HEK293 (cell line): Measurements from ENCODE around the gene BET1L.

Experiments used
- CTCF ChIP-seq: fragments of 450-650 bp; formaldehyde crosslinking; IDR thresholded peaks from 2 replicates; pipeline ENCODE4 v1.5.1; 2016; ENCODE audit warnings: missing biosample characterization, missing genetic modification characterization
- KLF9 ChIP-seq: fragments of 450-650 bp; formaldehyde crosslinking; IDR thresholded peaks from 2 replicates; pipeline ENCODE4 v1.5.1; 2016; ENCODE audit warnings: missing biosample characterization, missing genetic modification characterization, low read depth
- RBAK ChIP-seq: fragments of 450-650 bp; formaldehyde crosslinking; IDR thresholded peaks from 2 replicates; pipeline ENCODE4 v1.5.1; 2016; ENCODE audit warnings: missing biosample characterization, missing genetic modification characterization
- TCF7L2 ChIP-seq: IDR thresholded peaks from 2 replicates; pipeline ENCODE4 v1.6.1; 2011; ENCODE audit warnings: low read depth, mild to moderate bottlenecking, inconsistent platforms, low read length, moderate library complexity, borderline replicate concordance
- ZEB2 ChIP-seq: fragments of 450-650 bp; formaldehyde crosslinking; IDR thresholded peaks from 2 replicates; pipeline ENCODE4 v1.5.1; 2016; ENCODE audit warnings: missing biosample characterization, missing genetic modification characterization
- ZNF175 ChIP-seq: fragments of 450-650 bp; formaldehyde crosslinking; IDR thresholded peaks from 2 replicates; pipeline ENCODE4 v1.5.1; 2016; ENCODE audit warnings: missing biosample characterization, missing genetic modification characterization
- ZNF335 ChIP-seq: fragments of 450-650 bp; formaldehyde crosslinking; conservative IDR thresholded peaks from 2 replicates; pipeline ENCODE4 v1.5.1; 2016; ENCODE audit warnings: missing biosample characterization, missing genetic modification characterization
- ZNF433 ChIP-seq: fragments of 450-650 bp; formaldehyde crosslinking; IDR thresholded peaks from 2 replicates; pipeline ENCODE4 v1.5.1; 2016; ENCODE audit warnings: missing biosample characterization, missing genetic modification characterization, low read depth

GRCh38 chr11:252666-253065, 45.5 kb upstream of the BET1L start:
- TF ChIP-seq KLF9 (no peak), CTCF (tag by site-specific recombination) (no peak), TCF7L2 (no peak), ZEB2 (tag by site-specific recombination) (no peak), ZNF433 (tag by site-specific recombination) (no peak), RBAK (tag by site-specific recombination) (no peak), ZNF175 (tag by site-specific recombination) (no peak), ZNF335 (tag by site-specific recombination) (no peak)
